Memory B cell (primary cell): ENCODE measurements around the gene NR2E3.

Experiments used
- ATAC-seq: fragments of 150-1000 bp; cut with Tn5 transposase; 2 replicates; pipeline ENCODE4 v1.10.0; 2021; ENCODE audit warnings: low read depth, mild to moderate bottlenecking, moderate library complexity
- DNase-seq, 2 donors: peaks; one replicate each; pipeline ENCODE4 v3.0.0; 2022; ENCODE audit warnings: low spot score in 2 of 2
- H3K27ac Mint-ChIP-seq: one replicate; pipeline ENCODE4 v1.8.0; 2022; ENCODE audit warnings: mild to moderate bottlenecking, moderate library complexity, mixed read lengths
- H3K27me3 Mint-ChIP-seq: one replicate; pipeline ENCODE4 v1.8.0; 2022; ENCODE audit warnings: mixed read lengths
- H3K36me3 Mint-ChIP-seq: one replicate; pipeline ENCODE4 v1.8.0; 2022; ENCODE audit warnings: mild to moderate bottlenecking, mixed read lengths
- H3K4me1 Mint-ChIP-seq: one replicate; pipeline ENCODE4 v1.8.0; 2022; ENCODE audit warnings: mixed read lengths
- H3K4me3 Mint-ChIP-seq: one replicate; pipeline ENCODE4 v1.8.0; 2022; ENCODE audit warnings: mild to moderate bottlenecking, moderate library complexity, mixed read lengths
- H3K9me3 Mint-ChIP-seq: one replicate; pipeline ENCODE4 v1.8.0; 2022; ENCODE audit warnings: mixed read lengths

The NR2E3 gene

DNA sequence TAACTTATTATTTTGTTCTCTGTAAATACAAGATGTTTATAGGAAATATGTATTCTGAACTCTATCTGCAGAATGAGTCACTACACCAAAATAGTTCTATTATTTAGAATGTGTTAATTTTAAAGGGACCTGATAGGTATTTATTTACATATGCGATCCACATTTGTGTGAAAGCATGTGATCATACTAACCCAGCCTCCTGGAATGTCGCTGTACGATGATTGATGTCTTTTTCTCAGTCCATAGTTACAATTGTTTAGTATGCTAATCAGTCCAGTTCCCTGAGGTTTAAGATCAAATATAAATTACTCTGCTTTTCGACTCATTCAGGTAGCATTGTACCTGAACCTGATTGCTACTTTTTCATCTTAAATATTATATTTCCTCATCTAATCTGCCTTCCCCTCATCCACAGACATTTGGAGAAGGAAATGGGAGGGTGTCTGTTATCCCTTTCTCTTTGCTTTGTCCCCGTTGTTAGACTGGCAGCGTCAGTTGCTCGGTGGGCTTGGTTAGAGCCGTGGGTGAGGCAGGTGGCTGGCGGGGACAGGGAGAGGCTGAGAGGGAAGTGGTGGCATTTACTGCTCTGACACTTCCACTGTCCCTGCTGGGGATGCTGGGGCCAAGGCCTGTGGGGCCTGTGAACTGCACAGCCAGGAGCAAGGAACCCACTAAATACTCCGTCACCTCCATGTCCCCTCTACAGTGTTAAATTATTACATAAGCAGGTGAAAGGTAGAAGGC is 27.8 kb upstream of the NR2E3 start:
- DNase-seq (no peak), ATAC-seq (no peak)
- peaks cover 17% of the 10 kb centered on the region for H3K27me3 Mint-ChIP-seq
- H3K4me1 Mint-ChIP-seq, result peaks cover 7% of the 10 kb centered on the region
- no peaks in the 10 kb centered on the region for H3K9me3 Mint-ChIP-seq
- no peak overlapping the region for H3K4me3 Mint-ChIP-seq
- no peak overlapping the region for H3K27ac Mint-ChIP-seq
- H3K36me3 Mint-ChIP-seq, result no peaks in the 10 kb centered on the region

- no peaks in the 10 kb centered on the region for H3K9me3 Mint-ChIP-seq
- H3K4me3 Mint-ChIP-seq, result no peak overlapping the region
- no peak for ATAC-seq
- H3K27me3 Mint-ChIP-seq, result peaks cover 19% of the 10 kb centered on the region
- H3K4me1 Mint-ChIP-seq, result peaks cover 7% of the 10 kb centered on the region
- no peak overlapping the region for H3K27ac Mint-ChIP-seq
- no peak for DNase-seq
- H3K36me3 Mint-ChIP-seq, result no peaks in the 10 kb centered on the region
Observed at GRCh38 chr15:71784719-71785118, 25.6 kb upstream of the NR2E3 start.

GRCh38 chr15:71785996-71786395 is 24.4 kb upstream of the NR2E3 start:
- no peak overlapping the region for H3K4me3 Mint-ChIP-seq
- DNase-seq, result no peak
- no peaks in the 10 kb centered on the region for H3K36me3 Mint-ChIP-seq
- no peak overlapping the region for H3K27ac Mint-ChIP-seq
- H3K4me1 Mint-ChIP-seq, result peaks cover 3% of the 10 kb centered on the region
- no peaks in the 10 kb centered on the region for H3K9me3 Mint-ChIP-seq
- ATAC-seq, result no peak
- H3K27me3 Mint-ChIP-seq, result peaks cover 19% of the 10 kb centered on the region

GRCh38 chr15:71786673-71787072 is 23.7 kb upstream of the NR2E3 start:
- H3K9me3 Mint-ChIP-seq, result no peaks in the 10 kb centered on the region
- DNase-seq (no peak), ATAC-seq (no peak)
- no peak overlapping the region for H3K4me3 Mint-ChIP-seq
- H3K27me3 Mint-ChIP-seq, result peaks cover 14% of the 10 kb centered on the region
- no peak overlapping the region for H3K27ac Mint-ChIP-seq
- no peaks in the 10 kb centered on the region for H3K36me3 Mint-ChIP-seq
- no peaks in the 10 kb centered on the region for H3K4me1 Mint-ChIP-seq

DNA sequence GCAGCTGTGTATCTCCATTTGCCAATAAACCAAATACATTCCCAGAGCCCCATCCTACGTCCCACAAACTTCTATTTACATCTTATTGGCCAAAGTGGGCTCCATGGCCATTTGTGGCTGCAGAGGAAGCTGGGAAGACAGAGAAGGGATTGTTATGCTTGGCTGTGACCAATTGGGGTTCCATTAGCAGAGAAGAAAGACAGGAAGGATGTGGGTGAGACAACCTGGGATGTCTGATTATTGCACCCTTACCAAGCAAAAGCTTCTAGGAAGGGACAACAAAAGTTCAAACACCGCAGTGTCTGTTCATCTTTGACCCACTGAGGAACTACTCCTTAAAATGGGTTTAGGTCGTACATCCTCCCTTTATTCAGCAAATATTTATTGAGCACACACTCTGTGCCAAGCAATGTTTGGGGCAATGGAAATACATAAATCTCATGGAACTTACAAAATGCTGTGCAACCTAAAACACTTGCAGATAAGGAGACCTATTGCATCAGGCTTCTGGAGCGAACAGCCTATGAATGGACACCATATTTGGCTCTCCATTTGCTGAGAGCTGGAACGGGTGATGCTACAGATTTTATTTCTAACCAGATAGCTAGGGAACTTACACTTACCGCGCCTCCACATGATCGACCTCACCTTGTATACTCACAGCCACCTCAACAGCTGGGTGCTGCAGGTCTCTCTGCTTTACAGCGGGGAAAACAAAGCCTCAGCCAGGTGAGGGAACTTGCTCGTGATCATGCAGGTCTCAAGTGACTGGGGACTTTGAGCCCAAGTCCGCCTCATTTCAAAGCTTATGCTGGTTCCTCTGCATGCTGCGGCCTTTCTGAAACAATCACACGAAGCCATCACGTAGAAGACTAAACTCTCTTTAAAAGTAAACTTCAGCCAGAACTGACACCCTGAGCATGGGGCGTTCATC is 21.4 kb upstream of the NR2E3 start:
- Mint-ChIP-seq H3K4me1 (no peaks in the 10 kb centered on the region), H3K27ac (no peak overlapping the region), H3K27me3 (peaks cover 11% of the 10 kb centered on the region), H3K4me3 (no peak overlapping the region), H3K36me3 (no peaks in the 10 kb centered on the region), H3K9me3 (no peaks in the 10 kb centered on the region)
- DNase-seq (no peak), ATAC-seq (no peak)

DNA sequence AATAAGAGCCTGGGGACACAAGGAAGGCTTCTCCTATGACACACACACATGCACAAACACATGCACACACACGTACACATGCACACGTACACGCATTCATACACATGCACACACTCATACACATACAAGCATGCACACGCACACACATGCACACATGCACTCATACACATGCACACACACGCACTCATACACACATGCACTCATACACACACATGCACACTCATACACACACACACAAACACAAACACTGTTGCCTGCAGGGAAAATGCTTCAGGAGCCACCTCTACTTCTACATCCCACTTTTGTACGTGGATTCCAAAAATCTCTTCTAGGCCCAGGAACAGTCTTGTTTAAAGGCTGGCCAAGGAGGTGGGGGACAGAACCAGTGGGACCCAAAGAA is 20.7 kb upstream of the NR2E3 start:
- Mint-ChIP-seq H3K36me3 (no peaks in the 10 kb centered on the region), H3K27ac (no peak overlapping the region), H3K27me3 (peaks cover 11% of the 10 kb centered on the region), H3K4me1 (no peaks in the 10 kb centered on the region), H3K4me3 (no peak overlapping the region), H3K9me3 (no peaks in the 10 kb centered on the region)
- no peak for DNase-seq
- no peak for ATAC-seq

GRCh38 chr15:71790081-71790480 is 20.3 kb upstream of the NR2E3 start:
- Mint-ChIP-seq H3K4me1 (no peaks in the 10 kb centered on the region), H3K27me3 (peaks cover 11% of the 10 kb centered on the region), H3K9me3 (no peaks in the 10 kb centered on the region), H3K27ac (no peak overlapping the region), H3K36me3 (no peaks in the 10 kb centered on the region), H3K4me3 (no peak overlapping the region)
- DNase-seq (no peak), ATAC-seq (no peak)

DNA sequence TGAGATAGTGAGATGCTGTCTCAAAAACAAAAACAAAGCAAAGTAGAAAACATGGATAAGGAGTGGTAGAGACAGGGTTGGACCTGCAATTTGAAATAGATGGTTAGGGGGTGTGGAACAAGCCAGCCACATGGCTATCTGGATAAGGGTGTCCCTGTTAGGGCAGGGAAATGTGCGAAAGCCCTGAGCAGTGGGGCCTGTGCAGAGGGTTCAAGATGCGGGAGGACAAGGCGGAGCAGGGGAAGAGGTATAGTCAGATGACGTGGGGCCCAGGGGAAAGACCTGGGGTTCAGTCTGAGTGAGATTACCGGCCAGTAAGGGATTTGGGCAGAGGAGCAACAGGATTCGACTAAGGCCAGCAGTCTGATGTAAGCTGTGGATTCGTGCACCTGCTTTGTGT is 18.4 kb upstream of the NR2E3 start:
- DNase-seq (no peak), ATAC-seq (no peak)
- Mint-ChIP-seq H3K36me3 (no peaks in the 10 kb centered on the region), H3K9me3 (no peaks in the 10 kb centered on the region), H3K4me3 (no peak overlapping the region), H3K4me1 (no peaks in the 10 kb centered on the region), H3K27me3 (peaks cover 4% of the 10 kb centered on the region), H3K27ac (no peak overlapping the region)

DNA sequence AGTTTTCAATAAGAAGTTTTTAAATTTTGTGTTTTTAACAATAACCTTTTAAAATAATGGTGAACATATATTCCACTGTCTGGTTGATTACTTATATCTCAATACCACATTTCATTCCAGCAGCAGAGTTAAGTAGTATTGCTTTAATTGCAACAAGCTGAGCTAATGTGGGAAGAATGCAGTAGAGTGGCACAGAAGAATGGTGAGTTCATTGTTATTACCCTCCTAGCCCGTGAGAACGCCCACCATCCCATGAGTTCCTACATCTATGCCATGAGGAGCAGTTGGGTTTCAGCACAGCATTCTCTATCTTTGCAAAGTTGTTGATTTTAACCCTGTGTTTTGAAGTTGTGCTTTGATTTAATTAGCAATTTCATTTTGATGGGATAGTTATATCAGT is 17.8 kb upstream of the NR2E3 start:
- Mint-ChIP-seq H3K9me3 (no peaks in the 10 kb centered on the region), H3K36me3 (no peaks in the 10 kb centered on the region), H3K4me1 (no peaks in the 10 kb centered on the region), H3K4me3 (no peak overlapping the region), H3K27me3 (peaks cover 4% of the 10 kb centered on the region), H3K27ac (no peak overlapping the region)
- DNase-seq, result no peak
- ATAC-seq, result no peak

DNA sequence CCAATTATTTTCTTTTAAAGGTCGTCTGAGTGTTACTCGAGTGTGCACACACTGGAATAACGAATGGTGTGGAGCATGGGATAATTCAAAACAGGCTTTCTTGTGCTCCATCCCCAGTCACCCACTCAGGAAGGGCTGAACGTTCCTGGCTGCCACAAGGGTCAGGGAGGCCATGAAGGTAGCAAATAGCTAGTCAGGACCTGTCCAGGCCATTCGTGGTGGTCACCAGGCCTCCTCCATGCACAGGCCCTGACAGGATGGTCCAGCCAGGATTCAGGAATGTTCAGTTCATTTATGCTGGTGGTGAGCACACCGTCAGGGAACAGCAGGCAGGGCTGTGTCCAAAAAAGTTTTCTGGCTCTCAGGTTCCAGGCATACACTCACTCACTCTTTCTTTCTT is 11.7 kb upstream of the NR2E3 start:
- Mint-ChIP-seq H3K27ac (no peak overlapping the region), H3K4me1 (no peaks in the 10 kb centered on the region), H3K36me3 (peaks cover 2% of the 10 kb centered on the region), H3K4me3 (no peak overlapping the region), H3K27me3 (peaks cover 17% of the 10 kb centered on the region), H3K9me3 (no peaks in the 10 kb centered on the region)
- DNase-seq, result no peak
- no peak for ATAC-seq

DNA sequence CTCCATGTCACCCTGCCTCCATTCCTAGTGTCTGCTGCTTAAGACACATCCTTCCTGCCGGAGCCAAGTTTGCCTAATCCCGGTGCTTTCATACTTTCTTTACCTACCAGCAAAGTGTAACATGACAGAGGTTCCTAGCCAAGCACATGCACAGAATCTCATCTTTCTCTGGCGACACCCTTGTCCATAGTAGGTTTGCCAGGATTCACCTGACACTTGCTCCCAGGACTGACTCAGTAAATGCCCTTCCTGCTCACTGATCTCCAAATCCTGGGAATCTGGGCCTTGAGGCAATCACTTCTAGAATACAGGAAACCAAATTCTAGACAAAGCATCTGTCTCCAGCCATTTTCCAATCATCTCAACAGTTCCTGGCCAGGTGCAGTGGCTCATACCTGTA is 10.2 kb upstream of the NR2E3 start:
- H3K27ac Mint-ChIP-seq, result no peak overlapping the region
- peaks cover 3% of the 10 kb centered on the region for H3K4me1 Mint-ChIP-seq
- H3K27me3 Mint-ChIP-seq, result peaks cover 17% of the 10 kb centered on the region
- DNase-seq, result no peak
- no peak for ATAC-seq
- peaks cover 2% of the 10 kb centered on the region for H3K36me3 Mint-ChIP-seq
- H3K9me3 Mint-ChIP-seq, result no peaks in the 10 kb centered on the region
- H3K4me3 Mint-ChIP-seq, result no peak overlapping the region

DNA sequence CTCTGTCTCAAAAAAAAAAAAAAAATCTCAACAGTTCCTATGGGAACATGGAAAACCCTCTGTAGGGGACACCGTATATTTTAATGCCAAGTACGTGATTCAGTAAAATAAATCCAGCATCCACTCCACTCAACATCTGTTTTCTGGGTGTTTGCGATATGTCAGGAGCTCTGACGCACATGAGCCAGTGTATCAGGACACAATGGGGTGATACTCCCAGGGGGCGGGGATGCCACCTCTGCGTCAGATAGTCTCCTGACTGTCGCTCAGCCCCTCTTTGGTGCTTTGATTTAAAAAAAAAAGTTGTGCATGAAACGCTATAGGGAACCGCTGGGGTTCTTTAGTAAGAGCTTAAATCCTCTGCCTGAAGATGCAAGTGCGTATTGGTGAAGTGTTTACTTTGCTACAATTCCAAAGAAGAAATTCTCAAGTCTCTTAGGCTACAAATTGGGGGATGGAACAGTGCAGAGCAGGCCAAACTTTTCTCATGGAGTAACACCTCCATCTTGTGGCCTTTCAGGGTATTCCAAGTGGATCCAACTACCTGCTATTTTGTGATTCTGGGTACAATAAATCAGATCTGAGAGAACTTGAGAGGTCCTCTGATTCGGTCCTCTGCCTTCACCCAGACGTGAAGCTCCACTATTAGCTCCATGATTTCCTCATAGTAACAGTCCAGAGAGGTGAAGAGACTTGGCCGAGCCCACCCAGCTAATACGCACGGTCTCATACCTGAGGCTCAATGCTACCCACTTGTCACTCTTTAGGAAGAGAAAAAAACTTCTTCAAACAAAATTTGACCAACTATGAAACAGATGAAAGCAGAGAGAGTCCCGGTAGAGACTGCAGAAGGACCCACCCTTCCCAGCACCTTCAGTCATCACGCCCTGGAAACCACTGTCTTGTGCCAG is 9.3 kb upstream of the NR2E3 start:
- H3K9me3 Mint-ChIP-seq, result no peaks in the 10 kb centered on the region
- H3K27ac Mint-ChIP-seq, result no peak overlapping the region

GRCh38 chr15:71801935-71802655 is 8.3 kb upstream of the NR2E3 start:
- H3K27me3 Mint-ChIP-seq, result peaks cover 19% of the 10 kb centered on the region
- DNase-seq (no peak), ATAC-seq (no peak)
- no peak overlapping the region for H3K27ac Mint-ChIP-seq
- H3K4me3 Mint-ChIP-seq, result no peak overlapping the region
- no peaks in the 10 kb centered on the region for H3K9me3 Mint-ChIP-seq
- peaks cover 3% of the 10 kb centered on the region for H3K4me1 Mint-ChIP-seq
- peaks cover 2% of the 10 kb centered on the region for H3K36me3 Mint-ChIP-seq

More for the DNA sequence above, 9.3 kb upstream of the NR2E3 start:
- Mint-ChIP-seq H3K4me1 (peaks cover 3% of the 10 kb centered on the region), H3K27me3 (peaks cover 19% of the 10 kb centered on the region), H3K36me3 (peaks cover 2% of the 10 kb centered on the region), H3K4me3 (no peak overlapping the region)
- DNase-seq, result no peak
- no peak for ATAC-seq
